HepG2 (cell line): ENCODE measurements around the gene GRID1. TPM values are rescaled to one million over a fixed set of nuclear protein-coding genes. Genes with fewer than 3 reads are reported as not detected.

Experiments used
- ATAC-seq: fragments of 200-7000 bp; cut with Tn5 transposase; 3 replicates; pipeline ENCODE4 v1.9.1; 2020; ENCODE audit warnings: mild to moderate bottlenecking, moderate library complexity
- BruUV-seq: library from RNA; stranded (reverse); fragments of 400-500 nt; replicated peaks from 2 replicates; lab custom pipeline; 2021; lab: Mats Ljungman, UMichigan
- CTCF ChIA-PET: fragments of 300-600 bp; formaldehyde crosslinking; extraction: SDS; loops from one replicate; lab custom pipeline; 2021; ENCODE audit warnings: low total read pairs, inconsistent platforms, low intra/inter-chr PET ratio; lab: Yijun Ruan, JAX
- POLR2A ChIA-PET: fragments of 350-600 bp; sonication (Branson Sonifier 250); formaldehyde crosslinking; loops from one replicate; lab custom pipeline; 2020; ENCODE audit warnings: antibody characterized with exemption, inconsistent platforms; lab: Yijun Ruan, JAX
- DNase-seq: peaks from one replicate; pipeline ENCODE4 v3.0.0-alpha.2; 2015; ENCODE audit warnings: low spot score
- FAIRE-seq: peaks from 3 replicates; lab custom pipeline; 2011; peaks lifted over from hg19 to GRCh38; lab: Jason Lieb, UNC
- H2AFZ ChIP-seq: one replicate; pipeline ENCODE4 v1.6.1; 2011; ENCODE audit warnings: low read length, inconsistent platforms
- H3K27ac ChIP-seq: fragments of 300-600 bp; 3 replicates; pipeline ENCODE4 v1.8.0; 2011; ENCODE audit warnings: mixed run types, mild to moderate bottlenecking, mixed read lengths, low read length, inconsistent platforms; ENCODE audit not compliant: insufficient read depth; ENCODE audit errors: extremely low read length
- H3K27me3 ChIP-seq, 2 experiments: fragments of 200-600 bp in 1 of 2; 2 replicates in 1 of 2; 3 replicates in 1 of 2; pipeline versions ENCODE4 v1.6.0 to v1.8.0; 2011; ENCODE audit warnings: low read length in 2 of 2, mild to moderate bottlenecking in 2 of 2, moderate library complexity in 2 of 2, inconsistent platforms in 1 of 2; ENCODE audit not compliant: insufficient read depth in 2 of 2, control insufficient read depth in 1 of 2
- H3K36me3 ChIP-seq, 2 experiments: fragments of 200-600 bp in 1 of 2; replicated peaks in 1 of 2; 2 replicates in 1 of 2; 3 replicates in 1 of 2; pipeline versions ENCODE4 v1.5.1 to v1.8.0; 2011; ENCODE audit warnings: low read length in 2 of 2, inconsistent platforms in 1 of 2; ENCODE audit not compliant: insufficient read depth in 2 of 2, control insufficient read depth in 1 of 2
- H3K4me1 ChIP-seq: 2 replicates; pipeline ENCODE4 v1.5.1; 2012; ENCODE audit warnings: low read length, inconsistent platforms; ENCODE audit not compliant: insufficient read depth
- H3K4me2 ChIP-seq: 2 replicates; pipeline ENCODE4 v1.6.0; 2011; ENCODE audit warnings: low read depth, low read length, inconsistent platforms
- H3K4me3 ChIP-seq, 3 experiments: fragments of 200-600 bp in 1 of 3; sonication (generic), shearing (Covaris generic) in 1 of 3; replicated peaks in 1 of 3; 2 replicates each; pipeline ENCODE4 v1.5.1; 2011 to 2016; ENCODE audit warnings: low read length in 3 of 3, inconsistent platforms in 2 of 3, low read depth in 2 of 3, mild to moderate bottlenecking in 2 of 3, control low read depth in 1 of 3, mixed read lengths in 1 of 3; ENCODE audit not compliant: insufficient read depth in 1 of 3
- H3K79me2 ChIP-seq: one replicate; pipeline ENCODE4 v1.6.1; 2011; ENCODE audit warnings: low read length, inconsistent platforms; ENCODE audit not compliant: insufficient read depth
- H3K9ac ChIP-seq: 2 replicates; pipeline ENCODE4 v1.6.0; 2011; ENCODE audit warnings: mild to moderate bottlenecking, low read depth, low read length, inconsistent platforms; ENCODE audit not compliant: insufficient read depth
- H3K9me3 ChIP-seq: 2 replicates; pipeline ENCODE4 v1.5.1; 2012; ENCODE audit warnings: mild to moderate bottlenecking, low read length
- H4K20me1 ChIP-seq: 2 replicates; pipeline ENCODE4 v1.6.0; 2011; ENCODE audit warnings: inconsistent platforms, mild to moderate bottlenecking, low read length, moderate library complexity; ENCODE audit not compliant: insufficient read depth
- EEA1 ChIP-seq: sonication (generic); formaldehyde crosslinking; IDR thresholded peaks from 2 replicates; pipeline ENCODE4 v1.5.1; 2020; ENCODE audit warnings: mild to moderate bottlenecking, missing genetic modification reagents, borderline replicate concordance
- GATAD2A ChIP-seq: IDR thresholded peaks from 2 replicates; pipeline ENCODE4 v1.6.1; 2016
- NFRKB ChIP-seq: fragments of 450-650 bp; IDR thresholded peaks from 2 replicates; pipeline ENCODE4 v1.6.1; 2017
- PHF20 ChIP-seq: sonication (generic); formaldehyde crosslinking; IDR thresholded peaks from 2 replicates; pipeline ENCODE4 v1.5.0; 2020; ENCODE audit warnings: mild to moderate bottlenecking, missing genetic modification reagents
- PHF21A ChIP-seq: sonication (generic); formaldehyde crosslinking; IDR thresholded peaks from 2 replicates; pipeline ENCODE4 v1.5.0; 2020; ENCODE audit warnings: mild to moderate bottlenecking, missing genetic modification reagents
- RNF219 ChIP-seq: sonication (generic); formaldehyde crosslinking; IDR thresholded peaks from 2 replicates; pipeline ENCODE4 v1.5.0; 2020; ENCODE audit warnings: mild to moderate bottlenecking, missing genetic modification reagents
- RXRA ChIP-seq: sonication (generic); formaldehyde crosslinking; IDR thresholded peaks from 2 replicates; pipeline ENCODE4 v1.5.1; 2020; ENCODE audit warnings: missing genetic modification reagents
- SALL2 ChIP-seq: sonication (generic); formaldehyde crosslinking; IDR thresholded peaks from 2 replicates; pipeline ENCODE4 v1.8.1; 2023; ENCODE audit warnings: mild to moderate bottlenecking, missing genetic modification reagents, inconsistent platforms
- ZKSCAN1 ChIP-seq: fragments of 150-350 bp; IDR thresholded peaks from 2 replicates; pipeline ENCODE4 v1.6.1; 2014; ENCODE audit warnings: low read length
- ZNF30 ChIP-seq: sonication (generic); formaldehyde crosslinking; IDR thresholded peaks from 2 replicates; pipeline ENCODE4 v1.5.0; 2020; ENCODE audit warnings: mild to moderate bottlenecking, missing genetic modification reagents
- ZNF83 ChIP-seq: sonication (generic); formaldehyde crosslinking; IDR thresholded peaks from 2 replicates; pipeline ENCODE4 v1.4.0; 2020; ENCODE audit warnings: missing genetic modification reagents, mild to moderate bottlenecking, borderline replicate concordance
- whole genome bisulfite sequencing: methylation state at CpG from one replicate; pipeline ENCODE4 v1.1.6; 2017; ENCODE audit warnings: low lambda C conversion rate; 5-methylcytosine and 5-hydroxymethylcytosine counted together
- in situ Hi-C: cut with HindIII; loops from 2 replicates; pipeline ENCODE4 v1.10.0; 2017; ENCODE audit warnings: low pct_unique_long_range_greater_than_20kb; ENCODE audit not compliant: extremely low pct_ligation_motif_present
- intact Hi-C: fragments of 100-400 bp; cut with micrococcal nuclease; formaldehyde crosslinking; loops from one replicate; pipeline ENCODE4 v1.10.0; 2022; ENCODE audit not compliant: unreplicated experiment
- polyA plus RNA-seq, 8 experiments: library from polyadenylated mRNA; depleted of rRNA in 3 of 8; stranded (reverse) in 7 of 8; unstranded in 1 of 8; fragments of >200 nt; fragmentation: Illumina TruSeq in 4 of 8; extraction: Trizol in 4 of 8; gene quantifications; 2 replicates each; pipeline versions ENCODE4 v1.2.1 to v1.2.3, GENCODE V29; 2011 to 2016; ENCODE audit warnings: low read depth in 4 of 8, missing spikeins in 1 of 8, mixed read lengths in 1 of 8; ENCODE audit not compliant: insufficient read depth in 1 of 8
- total RNA-seq, 5 experiments: library from RNA; depleted of rRNA; stranded (reverse); fragments of >200 nt; fragmentation: Illumina TruSeq; extraction: Trizol; gene quantifications; 2 replicates each; pipeline ENCODE4 v1.2.3, GENCODE V29; 2016; ENCODE audit warnings: low read depth in 1 of 5

Gene GRID1
- total and polyA plus RNA-seq, 2 of the 13 experiments (the other 11 are each of a cell fraction or from before 2014, with no cell fraction given), result 0.05 TPM; not detected in 1

GRCh38 chr10:86059892-86060291, 306.7 kb downstream of the GRID1 start (continued):
- no peak for TF ChIP-seq RNF219 (CRISPR knock-in tag)
- no peak for TF ChIP-seq RXRA
- no peak for TF ChIP-seq SALL2

- no peak for ATAC-seq
- BruUV-seq, result no TSS peak
- WGBS, result 13% methylated on average over 5 of the region's 5 CpGs
- DNase-seq, result no peak
- Histone ChIP-seq H3K36me3 (no peaks in the 10 kb centered on the region), H3K27me3 (peaks cover 2 to 4% of the 10 kb centered on the region in 2 experiments; a peak in 3 of 5 replicates), H3K9ac (no peak overlapping the region), H3K4me3 (no peak overlapping the region), H3K79me2 (no peaks in the 10 kb centered on the region), H3K27ac (no peak overlapping the region), H2AFZ (no peak overlapping the region), H3K4me1 (no peaks in the 10 kb centered on the region), H3K4me2 (no peak overlapping the region), H4K20me1 (0 out of 2 replicates have a peak, but pooled peaks cover 2% of the 10 kb centered on the region), H3K9me3 (no peaks in the 10 kb centered on the region)
- intact Hi-C loops (no loop called here), in situ Hi-C loops (no loop called here)
- CTCF ChIA-PET, result no interaction called here
- POLR2A ChIA-PET, result no interaction called here
- no peak for FAIRE-seq
- no peak for TF ChIP-seq PHF21A (CRISPR knock-in tag)
- no peak for TF ChIP-seq EEA1 (CRISPR knock-in tag)
- TF ChIP-seq NFRKB, result no peak
- no peak for TF ChIP-seq PHF20 (CRISPR knock-in tag)
- TF ChIP-seq GATAD2A (CRISPR knock-in tag), result no peak
- no peak for TF ChIP-seq ZNF83 (CRISPR knock-in tag)
- TF ChIP-seq ZNF30 (CRISPR knock-in tag), result no peak
- TF ChIP-seq ZKSCAN1, result no peak
These were observed 307.6 kb downstream of the GRID1 start for GRCh38 chr10:86058964-86059363.
